ENCODE results near the gene MCF2L2. TPM values are rescaled to one million over a fixed set of nuclear protein-coding genes. Genes with fewer than 3 reads are reported as not detected.

Gene MCF2L2
- total and polyA plus RNA-seq, 9 of the 15 experiments (the other 6 are each of a cell fraction or from before 2014, with no cell fraction given), result 0.56 to 4.2 (median 3.0) TPM

DNA sequence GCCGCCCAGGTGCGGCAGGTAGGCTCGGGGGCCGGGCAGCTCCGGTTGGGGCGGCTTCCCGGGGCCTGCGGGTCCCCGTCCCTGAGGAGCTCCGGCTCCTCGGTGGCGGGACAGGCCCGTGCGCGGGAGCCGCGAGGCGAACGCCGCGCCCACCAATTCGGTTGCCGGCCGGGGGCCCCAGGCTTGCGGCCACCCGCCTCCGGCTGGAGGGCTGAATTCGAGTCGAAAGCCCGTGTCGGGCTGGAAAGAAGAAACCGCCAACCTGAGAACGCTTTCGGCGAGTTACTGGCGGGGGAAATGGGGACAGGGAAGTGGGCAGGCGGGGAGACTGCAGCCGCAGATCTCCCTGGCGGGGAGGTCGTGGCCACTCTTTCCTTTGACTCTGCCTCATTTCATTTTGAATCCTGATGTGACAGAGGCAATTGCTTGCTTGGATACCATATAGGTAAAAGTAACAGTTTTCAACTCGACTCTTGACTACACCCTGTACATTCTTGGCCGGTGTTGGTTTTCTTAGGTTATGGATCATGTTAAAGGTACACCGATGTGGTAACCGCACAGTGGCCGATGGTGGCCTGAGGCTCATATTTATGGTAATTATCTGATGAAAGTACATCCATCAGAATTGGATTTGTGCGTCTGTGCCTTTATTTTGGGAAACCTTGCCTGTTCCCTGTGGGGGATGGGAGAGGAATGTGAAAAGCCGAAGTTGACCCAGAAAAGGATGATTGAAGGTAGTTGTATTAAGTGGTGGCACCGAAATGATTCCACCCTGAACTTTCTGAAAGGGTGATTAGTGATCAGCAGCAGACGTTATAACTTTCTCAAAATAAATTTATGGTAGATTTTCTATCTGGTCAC, 173.7 kb downstream of the MCF2L2 start (continued):
- TF ChIP-seq GABPB1 (CRISPR knock-in tag; IDR thresholded peaks at IDR 0.05), result 0 out of 2 replicates have a peak, but pooled peaks have one; percentile 45
- TF ChIP-seq SNRNP70 (optimal IDR thresholded peaks at IDR 0.05; ENCODE audit: low read depth, low read length), result no peak
- peak; percentile 13 for TF ChIP-seq TBP (optimal IDR thresholded peaks at IDR 0.05; ENCODE audit: low read depth, low read length)
- TF ChIP-seq U2AF1 (optimal IDR thresholded peaks at IDR 0.05; ENCODE audit: low read depth, low read length), result peak; percentile 35
- 0 out of 2 replicates have a peak, but pooled peaks have one; percentile 11 for TF ChIP-seq E2F3 (CRISPR knock-in tag; IDR thresholded peaks at IDR 0.05)
- peak; percentile 27; the same call in 1 of the 2 replicates for TF ChIP-seq CXXC5 (CRISPR knock-in tag; IDR thresholded peaks at IDR 0.05)
- TF ChIP-seq SMARCA4 (IDR thresholded peaks at IDR 0.05), result no peak
- peak; percentile 49; the same call in 1 of the 2 replicates for TF ChIP-seq L3MBTL2 (IDR thresholded peaks at IDR 0.05)
- TF ChIP-seq, protein P1, sequence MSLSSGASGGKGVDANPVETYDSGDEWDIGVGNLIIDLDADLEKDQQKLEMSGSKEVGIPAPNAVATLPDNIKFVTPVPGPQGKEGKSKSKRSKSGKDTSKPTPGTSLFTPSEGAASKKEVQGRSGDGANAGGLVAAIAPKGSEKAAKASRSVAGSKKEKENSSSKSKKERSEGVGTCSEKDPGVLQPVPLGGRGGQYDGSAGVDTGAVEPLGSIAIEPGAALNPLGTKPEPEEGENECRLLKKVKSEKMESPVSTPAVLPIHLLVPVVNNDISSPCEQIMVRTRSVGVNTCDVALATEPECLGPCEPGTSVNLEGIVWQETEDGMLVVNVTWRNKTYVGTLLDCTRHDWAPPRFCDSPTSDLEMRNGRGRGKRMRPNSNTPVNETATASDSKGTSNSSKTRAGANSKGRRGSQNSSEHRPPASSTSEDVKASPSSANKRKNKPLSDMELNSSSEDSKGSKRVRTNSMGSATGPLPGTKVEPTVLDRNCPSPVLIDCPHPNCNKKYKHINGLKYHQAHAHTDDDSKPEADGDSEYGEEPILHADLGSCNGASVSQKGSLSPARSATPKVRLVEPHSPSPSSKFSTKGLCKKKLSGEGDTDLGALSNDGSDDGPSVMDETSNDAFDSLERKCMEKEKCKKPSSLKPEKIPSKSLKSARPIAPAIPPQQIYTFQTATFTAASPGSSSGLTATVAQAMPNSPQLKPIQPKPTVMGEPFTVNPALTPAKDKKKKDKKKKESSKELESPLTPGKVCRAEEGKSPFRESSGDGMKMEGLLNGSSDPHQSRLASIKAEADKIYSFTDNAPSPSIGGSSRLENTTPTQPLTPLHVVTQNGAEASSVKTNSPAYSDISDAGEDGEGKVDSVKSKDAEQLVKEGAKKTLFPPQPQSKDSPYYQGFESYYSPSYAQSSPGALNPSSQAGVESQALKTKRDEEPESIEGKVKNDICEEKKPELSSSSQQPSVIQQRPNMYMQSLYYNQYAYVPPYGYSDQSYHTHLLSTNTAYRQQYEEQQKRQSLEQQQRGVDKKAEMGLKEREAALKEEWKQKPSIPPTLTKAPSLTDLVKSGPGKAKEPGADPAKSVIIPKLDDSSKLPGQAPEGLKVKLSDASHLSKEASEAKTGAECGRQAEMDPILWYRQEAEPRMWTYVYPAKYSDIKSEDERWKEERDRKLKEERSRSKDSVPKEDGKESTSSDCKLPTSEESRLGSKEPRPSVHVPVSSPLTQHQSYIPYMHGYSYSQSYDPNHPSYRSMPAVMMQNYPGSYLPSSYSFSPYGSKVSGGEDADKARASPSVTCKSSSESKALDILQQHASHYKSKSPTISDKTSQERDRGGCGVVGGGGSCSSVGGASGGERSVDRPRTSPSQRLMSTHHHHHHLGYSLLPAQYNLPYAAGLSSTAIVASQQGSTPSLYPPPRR (CRISPR knock-in tag; IDR thresholded peaks at IDR 0.05; ENCODE audit: borderline replicate concordance), result no peak
- TF ChIP-seq SPI1 (IDR thresholded peaks at IDR 0.05; ENCODE audit: borderline replicate concordance, low read depth, low read length), result peak; percentile 53; the same call in 1 of the 2 replicates
- TF ChIP-seq ZFX (CRISPR knock-in tag; IDR thresholded peaks at IDR 0.05), result peak; percentile 9; the same call in 1 of the 2 replicates
- peak; percentile 48 for TF ChIP-seq RBFOX2 (IDR thresholded peaks at IDR 0.05; ENCODE audit: low read depth, low read length)
- TF ChIP-seq, protein P2, sequence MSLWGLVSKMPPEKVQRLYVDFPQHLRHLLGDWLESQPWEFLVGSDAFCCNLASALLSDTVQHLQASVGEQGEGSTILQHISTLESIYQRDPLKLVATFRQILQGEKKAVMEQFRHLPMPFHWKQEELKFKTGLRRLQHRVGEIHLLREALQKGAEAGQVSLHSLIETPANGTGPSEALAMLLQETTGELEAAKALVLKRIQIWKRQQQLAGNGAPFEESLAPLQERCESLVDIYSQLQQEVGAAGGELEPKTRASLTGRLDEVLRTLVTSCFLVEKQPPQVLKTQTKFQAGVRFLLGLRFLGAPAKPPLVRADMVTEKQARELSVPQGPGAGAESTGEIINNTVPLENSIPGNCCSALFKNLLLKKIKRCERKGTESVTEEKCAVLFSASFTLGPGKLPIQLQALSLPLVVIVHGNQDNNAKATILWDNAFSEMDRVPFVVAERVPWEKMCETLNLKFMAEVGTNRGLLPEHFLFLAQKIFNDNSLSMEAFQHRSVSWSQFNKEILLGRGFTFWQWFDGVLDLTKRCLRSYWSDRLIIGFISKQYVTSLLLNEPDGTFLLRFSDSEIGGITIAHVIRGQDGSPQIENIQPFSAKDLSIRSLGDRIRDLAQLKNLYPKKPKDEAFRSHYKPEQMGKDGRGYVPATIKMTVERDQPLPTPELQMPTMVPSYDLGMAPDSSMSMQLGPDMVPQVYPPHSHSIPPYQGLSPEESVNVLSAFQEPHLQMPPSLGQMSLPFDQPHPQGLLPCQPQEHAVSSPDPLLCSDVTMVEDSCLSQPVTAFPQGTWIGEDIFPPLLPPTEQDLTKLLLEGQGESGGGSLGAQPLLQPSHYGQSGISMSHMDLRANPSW (CRISPR knock-in tag; IDR thresholded peaks at IDR 0.05), result 0 out of 2 replicates have a peak, but pooled peaks have one; percentile 56
- 0 out of 4 replicates have a peak, but pooled peaks of 1 of the 2 experiments have one; percentile 0 for TF ChIP-seq MAZ (CRISPR knock-in tag; conservative IDR thresholded peaks at IDR 0.05 in 1 of 2, IDR thresholded peaks at IDR 0.05 in 1 of 2)
- TF ChIP-seq BCL6 (CRISPR knock-in tag; IDR thresholded peaks at IDR 0.05), result no peak
